ENCODE measurements around the gene MUC6. TPM values are rescaled to one million over a fixed set of nuclear protein-coding genes. Genes with fewer than 3 reads are reported as not detected.

The MUC6 gene
- total RNA-seq, 1 experiment from 2014 or later, result not detected

GRCh38 chr11:1047595-1048156 lies 11.2 kb upstream of the MUC6 start:
- no peak overlapping the region for H2BK12ac ChIP-seq (ENCODE audit: insufficient read length, low read depth, low read length)
- no peak overlapping the region for H3K18ac ChIP-seq (ENCODE audit: insufficient read length, low read depth, low read length)
- H3K23ac ChIP-seq (ENCODE audit: insufficient read length, low read depth, low read length), result no peak overlapping the region
- no peak overlapping the region for H2BK20ac ChIP-seq (ENCODE audit: low read depth, low read length, poor library complexity, severe bottlenecking)
- DNase-seq, result no peak
- H3K4me3 Mint-ChIP-seq, result no peak overlapping the region
- no peak overlapping the region for H2AFZ ChIP-seq (ENCODE audit: low read length)
- H4K8ac ChIP-seq (replicated peaks; ENCODE audit: insufficient read length, low read depth, low read length), result no peak overlapping the region
- H3K23me2 ChIP-seq (ENCODE audit: insufficient read length, low read depth, low read length, poor library complexity, severe bottlenecking), result no peaks in the 10 kb centered on the region
- H2BK15ac ChIP-seq (ENCODE audit: low read depth, low read length), result no peak overlapping the region
- no peak overlapping the region for H3T11ph ChIP-seq (ENCODE audit: low read length)
- H3K4ac ChIP-seq (ENCODE audit: low read depth, low read length), result no peak overlapping the region
- no CpG with 5 or more reads among the region's 22 CpGs for WGBS (ENCODE audit: extremely low coverage, insufficient read length, low lambda C conversion rate)
- H4K91ac ChIP-seq (ENCODE audit: insufficient read length, low read depth, low read length), result no peak overlapping the region
- H3K14ac ChIP-seq (ENCODE audit: insufficient read depth, low read length), result no peak overlapping the region; the same call in 1 of the 2 replicates
- H3K4me1 ChIP-seq (ENCODE audit: insufficient read depth, low read length), result no peaks in the 10 kb centered on the region
- H3K9ac ChIP-seq (ENCODE audit: extremely low read depth, insufficient read length, low read length), result no peak overlapping the region
- H3K56ac ChIP-seq (ENCODE audit: insufficient read length, low read depth, low read length), result no peak overlapping the region
- no peak for TF ChIP-seq CTCF (conservative IDR thresholded peaks at IDR 0.05)
- no peak overlapping the region for H2BK5ac ChIP-seq (ENCODE audit: insufficient read length, low read length)
- H3K9me3 ChIP-seq (ENCODE audit: control insufficient read depth, low read depth, low read length), result no peaks in the 10 kb centered on the region
- no peak overlapping the region for H2BK120ac ChIP-seq (ENCODE audit: low read depth, low read length, poor library complexity, severe bottlenecking)
- H4K20me1 ChIP-seq (ENCODE audit: control insufficient read depth, insufficient read depth, insufficient read length), result no peaks in the 10 kb centered on the region
- no peaks in the 10 kb centered on the region for H3K4me1 Mint-ChIP-seq
- H2AK5ac ChIP-seq (ENCODE audit: insufficient read length, low read length), result no peak overlapping the region
- no peak overlapping the region for H3K27ac ChIP-seq (ENCODE audit: insufficient read length, low read depth, low read length)
- H3K79me1 ChIP-seq (ENCODE audit: insufficient read depth, low read depth, low read length, poor library complexity, severe bottlenecking), result no peaks in the 10 kb centered on the region
- H3K9me3 Mint-ChIP-seq, result no peaks in the 10 kb centered on the region; a peak in 1 of 5 replicates
- no peaks in the 10 kb centered on the region for H3K27me3 ChIP-seq (ENCODE audit: insufficient read depth, low read length)
- no peak overlapping the region for H3K4me2 ChIP-seq (ENCODE audit: insufficient read depth, insufficient read length, low read length)
- no peaks in the 10 kb centered on the region for H3K79me2 ChIP-seq (ENCODE audit: insufficient read depth, low read length)
- H3K27ac Mint-ChIP-seq, result 0 out of 7 replicates have a peak overlapping the region, but pooled peaks of 1 of the 3 experiments have one; percentile 28
- no peak overlapping the region for H4K5ac ChIP-seq (ENCODE audit: insufficient read length, low read depth, low read length)
- peaks cover 16% of the 10 kb centered on the region for H3K27me3 Mint-ChIP-seq (ENCODE audit: low read depth)
- H3K36me3 Mint-ChIP-seq (ENCODE audit: insufficient read depth in 1 of 3, low read depth in 3 of 3), result no peaks in the 10 kb centered on the region; a peak in 1 of 7 replicates

Measured in H9 (cell line).